Measurements from ENCODE around the gene TPGS1.

The TPGS1 gene, protein sequence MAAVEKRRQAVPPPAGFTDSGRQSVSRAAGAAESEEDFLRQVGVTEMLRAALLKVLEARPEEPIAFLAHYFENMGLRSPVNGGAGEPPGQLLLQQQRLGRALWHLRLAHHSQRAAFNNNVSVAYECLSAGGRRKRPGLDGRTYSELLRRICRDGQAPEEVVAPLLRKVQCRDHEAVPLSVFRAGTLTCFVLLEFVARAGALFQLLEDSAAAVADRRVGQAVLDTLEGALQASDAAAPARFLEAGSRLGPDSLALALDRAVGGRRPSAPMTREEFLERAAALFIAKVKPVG

DNA sequence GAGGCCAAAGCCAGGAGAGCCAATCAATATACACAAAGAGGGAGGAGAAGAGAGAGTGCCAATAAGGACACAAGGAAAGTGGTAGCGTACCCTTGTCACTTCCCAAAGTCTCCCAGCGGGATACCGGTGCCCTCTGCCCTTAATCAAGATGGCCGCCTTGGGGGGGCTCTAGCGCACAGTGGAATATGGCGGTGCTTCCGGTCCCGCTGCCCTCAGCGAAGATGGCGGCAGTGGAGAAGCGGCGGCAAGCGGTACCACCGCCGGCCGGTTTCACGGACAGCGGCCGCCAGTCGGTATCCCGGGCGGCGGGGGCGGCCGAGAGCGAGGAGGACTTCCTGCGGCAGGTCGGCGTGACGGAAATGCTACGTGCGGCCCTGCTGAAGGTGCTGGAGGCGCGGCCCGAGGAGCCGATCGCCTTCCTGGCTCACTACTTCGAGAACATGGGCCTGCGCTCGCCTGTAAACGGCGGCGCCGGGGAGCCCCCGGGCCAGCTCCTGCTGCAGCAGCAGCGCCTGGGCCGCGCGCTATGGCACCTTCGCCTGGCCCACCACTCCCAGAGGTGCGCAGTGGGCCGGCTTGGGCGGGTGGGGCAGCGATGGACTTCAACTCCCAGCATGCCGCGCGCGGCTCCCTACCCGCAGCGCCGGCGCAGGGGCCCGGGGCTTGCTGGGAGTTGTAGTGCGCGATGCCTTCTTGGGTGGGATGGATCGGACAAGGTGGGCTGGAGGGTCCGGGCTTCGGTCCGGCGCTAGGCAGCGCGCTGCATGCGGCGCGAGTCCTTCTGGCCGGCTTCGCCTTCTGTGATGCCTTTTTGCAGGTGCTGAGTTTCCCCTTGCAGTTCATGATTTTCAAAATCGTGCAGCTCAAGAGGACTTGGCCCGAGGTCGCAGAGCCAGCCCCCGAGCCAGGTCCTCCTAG, at the start of gene TPGS1:
Gene TPGS1 (plus strand): TSS at position 212 of the 918 bp plus-strand sequence. CDS start 10 bp downstream, at position 222.
- in situ Hi-C loops (cut with MboI; ENCODE audit: low sequenced_read_pairs) = no loop called here

DNA sequence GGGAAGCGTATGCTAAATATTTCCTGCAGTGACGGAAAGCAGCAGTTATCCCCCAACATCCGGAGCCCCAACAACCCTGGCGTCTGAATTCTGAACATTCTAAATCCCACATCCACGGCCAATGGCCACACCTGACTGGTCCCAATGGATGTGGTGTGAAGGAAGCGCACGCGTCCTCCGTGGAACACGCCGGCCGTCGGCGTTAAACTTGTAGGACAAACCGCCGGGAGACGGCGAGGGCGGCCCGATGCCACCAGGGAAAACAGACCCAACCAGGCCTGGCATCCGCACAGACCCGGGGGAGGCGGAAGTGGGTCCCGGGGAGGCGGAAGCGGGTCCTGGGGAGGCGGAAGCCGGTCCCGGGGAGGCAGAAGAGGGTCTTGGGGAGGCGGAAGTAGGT, 49.7 kb upstream of the TPGS1 start:
- in situ Hi-C loops (cut with MboI; ENCODE audit: low sequenced_read_pairs) = no loop called here

DNA sequence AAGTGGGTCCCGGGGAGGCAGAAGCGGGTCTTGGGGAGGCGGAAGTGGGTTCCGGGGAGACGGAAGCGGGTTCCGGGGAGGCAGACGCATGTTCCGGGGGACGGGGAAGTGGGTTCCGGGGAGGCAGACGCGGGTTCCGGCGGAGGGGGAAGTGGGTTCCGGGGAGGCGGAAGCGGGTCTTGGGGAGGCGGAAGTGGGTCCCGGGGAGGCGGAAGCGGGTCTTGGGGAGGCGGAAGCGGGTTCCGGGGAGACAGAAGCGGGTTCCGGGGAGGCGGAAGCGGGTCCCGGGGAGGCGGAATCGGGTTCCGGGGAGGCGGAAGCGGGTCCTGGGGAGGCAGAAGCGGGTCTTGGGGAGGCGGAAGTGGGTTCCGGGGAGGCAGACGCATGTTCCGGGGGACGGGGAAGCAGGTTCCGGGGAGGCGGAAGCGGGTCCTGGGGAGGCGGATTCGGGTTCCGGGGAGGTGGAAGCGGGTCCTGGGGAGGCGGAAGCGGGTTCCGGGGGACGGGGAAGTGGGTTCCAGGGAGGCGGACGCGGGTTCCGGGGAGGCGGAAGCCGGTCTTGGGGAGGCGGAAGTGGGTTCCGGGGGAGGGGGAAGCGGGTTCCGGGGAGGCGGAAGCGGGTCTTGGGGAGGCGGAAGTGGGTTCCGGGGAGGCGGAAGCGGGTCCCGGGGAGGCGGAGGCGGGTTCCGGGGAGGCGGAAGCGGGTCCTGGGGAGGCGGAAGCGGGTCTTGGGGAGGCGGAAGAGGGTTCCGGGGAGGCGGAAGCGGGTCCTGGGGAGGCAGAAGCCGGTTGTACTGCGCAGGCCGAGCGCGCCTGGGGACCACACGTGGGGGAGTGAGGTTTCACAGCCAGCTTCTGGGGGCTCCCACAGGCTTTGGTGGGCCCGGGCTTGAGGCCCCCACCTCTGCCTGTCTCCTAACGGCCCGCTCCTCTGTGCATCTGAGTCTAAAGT, 48.9 kb upstream of the TPGS1 start:
- in situ Hi-C loops (cut with MboI; ENCODE audit: low sequenced_read_pairs) = no loop called here

DNA sequence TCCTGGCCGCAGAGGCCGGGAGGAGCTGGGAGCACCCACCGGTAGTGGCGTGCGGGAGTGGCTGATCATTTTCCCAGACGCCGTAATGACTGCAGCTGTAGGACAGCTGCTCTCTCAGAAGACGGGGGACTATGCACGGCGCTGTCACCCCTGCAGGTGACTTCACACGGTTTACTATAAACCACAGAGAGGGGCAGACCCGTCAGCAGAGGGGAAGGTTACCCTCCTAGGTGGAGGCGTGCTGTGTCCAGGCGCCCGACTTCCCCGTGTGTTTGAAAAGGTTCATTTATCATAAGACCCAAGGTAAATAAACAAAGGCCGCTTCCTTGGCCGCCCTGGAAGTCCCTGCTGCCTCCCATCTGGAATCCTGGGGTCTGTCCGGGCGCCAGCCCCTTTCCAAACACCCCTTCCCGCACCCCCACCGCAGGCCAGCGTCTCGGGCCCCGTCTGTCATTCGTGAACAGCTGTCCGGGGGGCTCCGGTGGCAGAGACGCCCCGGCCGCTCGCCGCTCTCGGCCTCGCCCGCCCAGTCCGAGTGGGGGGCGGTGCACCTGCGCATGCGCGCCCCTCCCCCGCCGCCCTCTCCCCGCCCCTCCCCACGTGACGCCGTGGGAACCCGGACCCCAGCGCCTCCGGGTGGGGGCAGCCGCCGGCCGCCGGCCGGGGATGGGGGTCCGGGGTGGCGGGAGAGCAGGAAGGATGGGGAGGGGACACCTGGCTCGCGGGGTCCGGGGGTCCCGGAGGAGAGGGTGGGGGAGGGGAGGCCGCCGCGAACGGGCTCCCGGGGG, 47.4 kb upstream of the TPGS1 start:
- in situ Hi-C loops (cut with MboI; ENCODE audit: low sequenced_read_pairs) = no loop called here

DNA sequence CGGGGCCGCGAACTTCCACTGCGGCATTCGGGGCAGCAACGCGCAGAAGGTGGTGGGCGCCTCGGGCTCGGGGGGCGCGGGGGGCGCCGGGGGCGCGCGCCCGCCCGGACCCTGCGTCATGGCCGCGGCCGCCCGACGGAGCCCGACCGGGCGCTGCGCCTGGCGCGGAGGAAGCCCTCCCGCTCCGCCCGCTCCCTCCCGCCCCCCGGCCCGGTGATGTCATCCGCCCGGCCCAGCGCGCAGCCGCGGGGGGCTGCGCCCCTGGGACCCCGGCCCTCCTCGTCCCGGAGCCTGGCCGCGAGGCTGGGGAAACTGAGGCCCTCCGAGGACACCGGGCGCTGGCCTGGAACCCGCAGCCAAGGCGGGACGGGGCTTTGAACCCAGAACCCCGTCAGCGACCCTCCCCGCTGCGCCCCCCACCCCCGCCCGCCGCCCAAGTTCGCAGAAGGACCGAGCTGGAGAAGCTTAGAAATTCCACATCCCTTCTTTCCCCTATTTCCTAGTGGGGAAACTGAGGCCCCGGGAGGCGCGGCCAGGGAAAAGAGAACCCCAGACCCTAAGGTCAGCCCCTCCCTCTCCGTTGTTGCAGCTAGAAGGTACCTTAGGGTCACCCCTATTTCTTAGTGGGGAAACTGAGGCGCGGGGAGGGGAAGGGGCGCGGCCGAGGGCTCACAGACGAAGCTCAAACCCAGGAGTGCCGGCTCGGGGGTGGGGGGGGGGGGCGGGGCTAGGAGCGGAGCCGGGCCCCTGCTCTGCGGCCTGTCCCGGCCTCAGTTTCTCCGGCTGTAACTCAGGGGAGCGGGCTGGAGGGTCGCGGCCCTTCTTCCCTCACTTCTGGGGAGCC, 46.2 kb upstream of the TPGS1 start, which contains the start of gene SHC2:
Gene SHC2 (minus strand): TSS at position 157 of the 844 bp plus-strand sequence. CDS start 37 bp downstream, at position 120.
- in situ Hi-C loops (cut with MboI; ENCODE audit: low sequenced_read_pairs) = no loop called here

DNA sequence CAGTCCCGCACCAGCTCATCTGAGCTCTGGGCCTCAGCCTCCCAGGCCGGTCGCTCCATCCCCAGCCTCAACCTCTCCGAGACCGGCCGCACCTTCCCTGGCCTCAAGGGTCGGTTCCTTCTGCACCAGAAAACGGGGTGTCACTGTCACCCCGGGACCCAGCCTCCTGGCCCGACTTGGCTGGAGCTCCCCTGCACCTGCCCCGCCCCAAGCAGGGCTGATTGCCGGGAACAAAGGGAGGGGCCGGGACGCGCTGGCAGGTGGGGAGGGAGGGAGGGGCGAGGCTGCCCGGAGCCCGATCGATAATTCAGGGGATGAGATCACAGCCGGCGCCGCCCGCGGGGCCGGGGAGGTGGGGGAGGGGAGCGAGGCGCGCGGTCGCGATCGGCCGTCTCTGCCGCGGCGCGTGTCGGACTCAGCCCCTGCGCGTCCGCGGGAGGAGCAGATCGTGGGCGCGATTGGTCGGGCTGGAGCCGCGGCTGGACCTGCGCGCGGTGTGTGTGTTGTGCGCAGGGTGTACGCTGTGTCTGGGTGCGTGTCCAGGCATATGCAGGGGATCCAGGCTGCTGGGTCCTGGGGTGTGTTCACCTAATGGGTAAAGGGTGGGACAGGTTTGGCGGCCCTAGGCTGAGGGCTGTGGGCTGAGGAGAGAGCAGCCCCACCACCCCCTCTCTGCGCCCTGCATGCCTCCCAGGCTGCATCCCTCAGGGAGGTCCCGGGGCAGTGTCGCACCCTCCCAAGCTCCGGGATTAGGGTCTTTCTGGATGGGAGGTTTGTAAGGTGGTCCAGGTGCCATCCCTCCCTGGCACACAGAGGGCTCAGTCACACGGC, 45.4 kb upstream of the TPGS1 start:
- in situ Hi-C loops (cut with MboI; ENCODE audit: low sequenced_read_pairs) = no loop called here

DNA sequence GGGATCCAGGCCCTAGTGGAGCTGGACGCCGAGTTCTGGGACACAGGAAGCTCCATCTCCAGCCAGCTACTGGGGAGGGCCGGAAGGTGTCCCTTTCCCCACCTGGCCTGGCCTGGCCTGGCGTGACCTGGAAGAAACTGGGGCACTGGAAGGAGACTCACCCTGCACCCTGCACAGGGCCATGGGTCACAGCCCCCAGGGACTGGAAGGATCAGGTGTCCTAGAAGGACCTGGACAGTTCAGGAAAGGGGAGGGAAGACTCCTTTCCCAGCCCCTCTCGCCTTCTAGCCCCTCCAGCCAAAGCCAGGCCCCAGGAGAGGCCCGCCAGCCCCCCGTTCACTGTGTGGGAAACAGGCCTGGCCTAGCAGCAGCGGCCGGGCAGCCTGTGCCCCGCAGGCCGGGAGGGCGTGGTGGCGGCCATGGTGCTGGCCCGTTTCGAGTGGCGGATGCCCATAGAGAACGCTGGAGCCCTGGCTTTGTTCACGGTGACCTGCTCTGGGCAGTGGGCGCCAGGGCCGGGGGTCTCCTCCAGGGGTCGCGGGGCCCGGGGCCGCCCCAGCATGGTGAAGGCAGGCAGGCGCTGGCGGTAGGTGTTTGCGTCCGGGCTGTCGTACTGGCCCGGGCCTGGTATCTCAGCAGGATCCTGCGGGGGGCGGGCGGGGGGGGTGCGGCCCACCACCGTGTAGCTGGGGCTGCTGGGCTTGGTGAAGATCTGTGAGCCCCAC, 43.7 kb upstream of the TPGS1 start:
- in situ Hi-C loops (cut with MboI; ENCODE audit: low sequenced_read_pairs) = no loop called here

- in situ Hi-C loops (cut with MboI; ENCODE audit: low sequenced_read_pairs) = no loop called here
Observed at GRCh38 chr19:464208-464545, 43.1 kb upstream of the TPGS1 start.

GRCh38 chr19:465056-465816, 42.1 kb upstream of the TPGS1 start:
- in situ Hi-C loops (cut with MboI; ENCODE audit: low sequenced_read_pairs) = no loop called here

DNA sequence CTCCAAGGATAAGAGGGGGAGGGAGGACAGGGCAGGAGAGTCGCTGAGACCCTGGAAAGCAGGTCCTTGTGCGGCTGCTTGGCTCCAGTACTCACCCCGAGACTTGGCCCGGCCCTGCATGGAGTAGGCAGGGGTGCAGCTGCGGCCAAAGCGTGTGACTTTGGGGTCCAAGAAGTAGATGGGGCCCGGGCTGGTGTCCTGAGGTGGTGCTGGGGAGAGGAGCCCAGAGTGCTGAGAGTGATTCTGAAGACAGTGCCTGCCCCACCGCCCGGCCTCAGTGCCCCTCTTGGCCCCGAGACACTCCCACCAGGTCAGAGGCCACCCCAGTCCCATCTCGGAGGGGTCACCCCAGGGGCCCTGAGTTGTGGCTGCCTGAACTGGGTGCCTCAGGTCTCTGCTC, 39.7 kb upstream of the TPGS1 start:
- in situ Hi-C loops (cut with MboI; ENCODE audit: low sequenced_read_pairs) = no loop called here

- in situ Hi-C loops (cut with MboI; ENCODE audit: low sequenced_read_pairs) = no loop called here
Observed at GRCh38 chr19:468587-469256, 38.6 kb upstream of the TPGS1 start.

- in situ Hi-C loops (cut with MboI; ENCODE audit: low sequenced_read_pairs) = no loop called here
Observed at GRCh38 chr19:469833-470232, 37.5 kb upstream of the TPGS1 start.

DNA sequence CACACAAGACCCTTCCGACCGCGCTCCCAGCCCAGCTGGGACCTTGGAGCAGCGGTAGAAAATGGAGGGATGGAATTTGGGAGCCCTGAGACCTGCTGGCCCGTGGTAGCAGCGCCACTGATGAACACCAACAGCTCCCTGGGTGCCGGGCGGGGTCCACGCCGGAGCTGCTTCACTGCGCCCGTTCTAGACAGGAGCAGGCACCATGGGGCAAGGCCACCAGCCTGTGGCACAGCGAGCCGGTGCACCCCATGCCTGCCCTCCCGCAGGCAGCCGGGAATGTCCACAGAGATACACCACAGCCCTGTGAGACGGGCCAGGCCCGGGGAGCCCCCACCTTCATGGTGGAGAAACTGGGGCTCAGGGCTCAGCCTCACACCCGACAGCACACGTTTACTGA, 36.6 kb upstream of the TPGS1 start:
- in situ Hi-C loops (cut with MboI; ENCODE audit: low sequenced_read_pairs) = no loop called here

GRCh38 chr19:472005-472858, 35.1 kb upstream of the TPGS1 start:
- in situ Hi-C loops (cut with MboI; ENCODE audit: low sequenced_read_pairs) = no loop called here
